ENCODE data around the gene LILRA6.

- TF ChIP-seq PKNOX1 (IDR thresholded peaks at IDR 0.05) (no peak), FOXM1 (IDR thresholded peaks at IDR 0.05; ENCODE audit: borderline replicate concordance) (no peak), SP1 (IDR thresholded peaks at IDR 0.05) (no peak), FOXA1 (IDR thresholded peaks at IDR 0.05) (no peak), BHLHE40 (IDR thresholded peaks at IDR 0.05; ENCODE audit: borderline replicate concordance) (no peak), LEF1 (IDR thresholded peaks at IDR 0.05; ENCODE audit: borderline replicate concordance) (no peak), ZNF384 (IDR thresholded peaks at IDR 0.05) (no peak), TARDBP (IDR thresholded peaks at IDR 0.05) (no peak), SUZ12 (IDR thresholded peaks at IDR 0.05) (no peak), ARNT (IDR thresholded peaks at IDR 0.05) (no peak), CTBP1 (IDR thresholded peaks at IDR 0.05; ENCODE audit: borderline replicate concordance) (no peak), L3MBTL2 (conservative IDR thresholded peaks at IDR 0.05) (no peak), ELF4 (IDR thresholded peaks at IDR 0.05) (no peak), HDGF (IDR thresholded peaks at IDR 0.05; ENCODE audit: borderline replicate concordance) (no peak)
These were observed 35.0 kb downstream of the LILRA6 start for GRCh38 chr19:54207676-54207982.

All from HEK293T (cell line).